GM18868 (cell line): ENCODE measurements around the gene PLEKHN1.

Source experiments
- ATAC-seq: cut with Tn5 transposase; IDR thresholded peaks from one replicate; pipeline ENCODE4 v1.9.1; 2021; ENCODE audit warnings: mild to moderate bottlenecking, moderate library complexity; ENCODE audit not compliant: unreplicated experiment

PLEKHN1 gene

GRCh38 chr1:1022302-1023009 is 56.2 kb downstream of the PLEKHN1 start:
- no peak for ATAC-seq

GRCh38 chr1:1023700-1024099 is 57.4 kb downstream of the PLEKHN1 start:
- no peak for ATAC-seq

GRCh38 chr1:1024149-1024770 is 58.0 kb downstream of the PLEKHN1 start:
- no peak for ATAC-seq

- no peak for ATAC-seq
These were observed 58.8 kb downstream of the PLEKHN1 start for GRCh38 chr1:1024771-1025699.
